Cardiac muscle cell (in vitro differentiated cells and primary cell): ENCODE results near the gene STAB2. TPM values are rescaled to one million over a fixed set of nuclear protein-coding genes. Genes with fewer than 3 reads are reported as not detected.

Experiments used
- DNase-seq, 2 donors: peaks; one replicate each; pipeline versions ENCODE4 v3.0.0 to v3.0.0-alpha.2; 2010 to 2017; ENCODE audit warnings: low read depth in 1 of 2, low spot score in 1 of 2
- H3K27ac ChIP-seq: fragments of 200-600 bp; sonication (generic); 2 replicates; pipeline ENCODE4 v1.5.1; 2016
- H3K27me3 ChIP-seq: fragments of 200-600 bp; sonication (generic); 2 replicates; pipeline ENCODE4 v1.6.0; 2016; ENCODE audit warnings: control low read depth
- H3K36me3 ChIP-seq: fragments of 200-600 bp; sonication (generic); 2 replicates; pipeline ENCODE4 v1.5.1; 2016; ENCODE audit warnings: control low read depth
- H3K4me1 ChIP-seq: fragments of 200-600 bp; sonication (generic); 2 replicates; pipeline ENCODE4 v1.8.1; 2017; ENCODE audit warnings: low read depth, mild to moderate bottlenecking, mixed run types
- H3K4me3 ChIP-seq: fragments of 200-600 bp; sonication (generic); 2 replicates; pipeline ENCODE4 v1.5.1; 2016; ENCODE audit warnings: mild to moderate bottlenecking
- H3K9me3 ChIP-seq: fragments of 200-600 bp; sonication (generic); 2 replicates; pipeline ENCODE4 v1.5.1; 2017; ENCODE audit warnings: low read depth, mild to moderate bottlenecking, control low read depth
- polyA plus RNA-seq: library from polyadenylated mRNA; unstranded; fragments of >200 nt; fragmentation: Nextera tagmentation; extraction: Ambion mirVana; gene quantifications from 2 replicates; pipeline ENCODE4 v1.2.1, GENCODE V29; 2016
- total RNA-seq: library from RNA; depleted of rRNA; stranded (reverse); fragments of >200 nt; gene quantifications from 2 replicates; pipeline ENCODE4 v1.2.3, GENCODE V29; 2016
- TF ChIP-seq, protein P1 (sequence below): IDR thresholded peaks from 2 replicates; pipeline ENCODE4 v1.5.1; 2012; ENCODE audit warnings: low read depth, mild to moderate bottlenecking, low read length

Gene STAB2
- total and polyA plus RNA-seq, 2 experiments from 2014 or later = 0.03 TPM; not detected in 1

DNA sequence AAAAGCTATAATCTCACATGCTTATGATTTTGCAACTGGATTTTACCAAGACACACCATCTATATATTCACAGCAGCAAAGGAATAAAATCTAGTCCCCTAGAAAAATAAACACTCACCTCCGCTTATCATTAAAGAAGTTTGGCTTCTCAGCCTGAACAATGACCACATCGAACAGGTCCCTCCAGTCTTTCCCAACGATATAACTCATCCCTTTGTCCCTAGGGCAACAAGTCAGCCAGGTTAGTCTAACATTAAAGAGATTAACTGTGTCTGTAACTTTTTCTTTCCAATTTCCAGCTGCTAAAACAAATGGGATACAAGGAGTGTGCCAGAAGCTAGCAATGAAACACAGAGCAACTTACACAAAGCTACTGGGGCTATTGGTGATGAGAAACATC is 206.0 kb downstream of the STAB2 start:
- no peak overlapping the region for H3K27ac ChIP-seq
- no peaks in the 10 kb centered on the region for H3K9me3 ChIP-seq
- H3K4me3 ChIP-seq = no peak overlapping the region
- DNase-seq = no peak
- TF ChIP-seq, protein P1, sequence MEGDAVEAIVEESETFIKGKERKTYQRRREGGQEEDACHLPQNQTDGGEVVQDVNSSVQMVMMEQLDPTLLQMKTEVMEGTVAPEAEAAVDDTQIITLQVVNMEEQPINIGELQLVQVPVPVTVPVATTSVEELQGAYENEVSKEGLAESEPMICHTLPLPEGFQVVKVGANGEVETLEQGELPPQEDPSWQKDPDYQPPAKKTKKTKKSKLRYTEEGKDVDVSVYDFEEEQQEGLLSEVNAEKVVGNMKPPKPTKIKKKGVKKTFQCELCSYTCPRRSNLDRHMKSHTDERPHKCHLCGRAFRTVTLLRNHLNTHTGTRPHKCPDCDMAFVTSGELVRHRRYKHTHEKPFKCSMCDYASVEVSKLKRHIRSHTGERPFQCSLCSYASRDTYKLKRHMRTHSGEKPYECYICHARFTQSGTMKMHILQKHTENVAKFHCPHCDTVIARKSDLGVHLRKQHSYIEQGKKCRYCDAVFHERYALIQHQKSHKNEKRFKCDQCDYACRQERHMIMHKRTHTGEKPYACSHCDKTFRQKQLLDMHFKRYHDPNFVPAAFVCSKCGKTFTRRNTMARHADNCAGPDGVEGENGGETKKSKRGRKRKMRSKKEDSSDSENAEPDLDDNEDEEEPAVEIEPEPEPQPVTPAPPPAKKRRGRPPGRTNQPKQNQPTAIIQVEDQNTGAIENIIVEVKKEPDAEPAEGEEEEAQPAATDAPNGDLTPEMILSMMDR = no peak
- no peaks in the 10 kb centered on the region for H3K36me3 ChIP-seq
- no peaks in the 10 kb centered on the region for H3K4me1 ChIP-seq
- H3K27me3 ChIP-seq = no peaks in the 10 kb centered on the region

DNA sequence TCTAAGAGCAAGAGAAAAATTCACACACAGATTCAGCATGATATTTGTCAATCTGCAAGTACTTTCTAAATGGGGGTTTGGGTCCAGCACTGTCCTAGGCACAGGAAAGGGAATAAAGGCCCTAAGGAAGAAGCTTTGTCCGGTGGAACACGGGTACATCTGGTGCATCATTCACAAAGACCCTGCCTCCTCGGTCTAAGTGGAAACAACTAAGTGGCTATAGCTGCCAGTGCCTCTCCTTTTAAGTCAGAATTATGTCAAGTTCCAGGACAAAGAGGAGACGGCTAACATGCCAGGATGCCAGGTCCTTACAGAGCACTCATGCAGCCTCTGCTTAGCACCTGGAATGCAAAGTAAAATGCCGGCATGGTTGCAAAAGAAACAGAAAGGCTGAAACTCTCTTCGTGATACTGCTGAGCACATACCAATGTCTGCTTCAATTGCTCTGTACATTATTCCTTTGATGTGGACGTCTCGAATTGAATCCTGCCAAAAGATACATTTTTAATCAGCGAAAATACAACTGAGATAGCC is 206.5 kb downstream of the STAB2 start:
- Histone ChIP-seq H3K27ac (no peak overlapping the region), H3K4me1 (no peaks in the 10 kb centered on the region), H3K4me3 (no peak overlapping the region), H3K27me3 (no peaks in the 10 kb centered on the region), H3K36me3 (no peaks in the 10 kb centered on the region), H3K9me3 (no peaks in the 10 kb centered on the region)
- TF ChIP-seq, protein P1 = no peak
- DNase-seq = no peak

DNA sequence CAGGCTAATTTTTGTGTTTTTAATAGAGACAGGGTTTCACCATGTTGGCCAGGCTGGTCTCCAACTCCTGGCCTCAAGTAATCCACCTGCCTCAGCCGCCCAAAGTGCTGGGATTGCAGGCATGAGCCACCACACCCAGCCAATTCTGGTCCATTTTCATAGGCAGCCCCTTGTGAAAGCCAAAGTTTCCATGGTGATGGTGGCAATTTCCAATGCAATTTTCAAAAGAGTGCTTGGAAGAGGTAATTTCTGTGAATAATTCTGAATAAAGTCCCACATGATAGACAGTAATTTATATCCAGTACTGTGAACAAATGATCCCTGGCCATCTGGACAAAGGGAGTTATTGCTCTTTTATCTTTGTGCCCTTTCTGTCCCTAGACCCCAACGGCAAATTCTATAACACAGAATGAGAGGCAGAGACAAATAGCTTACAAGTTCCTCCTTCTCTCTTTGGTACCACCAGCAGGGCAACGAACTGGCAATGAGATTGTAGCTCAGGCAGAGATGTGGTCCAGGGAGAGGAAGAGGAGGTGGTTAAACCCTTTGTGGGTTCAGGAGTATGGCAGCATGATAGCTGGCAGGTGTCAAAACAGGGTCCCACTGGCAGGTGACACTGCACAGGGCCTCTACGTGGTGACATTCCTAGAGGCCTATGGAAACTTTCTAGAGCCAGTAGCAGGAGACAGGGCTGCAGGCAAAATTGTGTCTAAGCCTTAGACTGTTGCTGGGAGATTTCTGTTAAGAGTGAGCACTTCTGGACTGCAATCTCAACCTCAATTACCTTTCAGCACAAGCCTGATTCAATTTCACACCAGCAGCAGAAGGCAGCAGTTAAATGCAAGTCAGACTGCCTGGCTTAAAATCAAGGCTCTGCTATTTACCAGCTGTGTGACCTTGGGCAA is 207.5 kb downstream of the STAB2 start:
- H3K9me3 ChIP-seq = no peaks in the 10 kb centered on the region
- no peaks in the 10 kb centered on the region for H3K36me3 ChIP-seq
- no peaks in the 10 kb centered on the region for H3K4me1 ChIP-seq
- TF ChIP-seq, protein P1 = no peak
- no peaks in the 10 kb centered on the region for H3K27me3 ChIP-seq
- peak in 1 of 2 donors; percentile 90 for DNase-seq
- peak overlapping the region; percentile 3 for H3K27ac ChIP-seq
- H3K4me3 ChIP-seq = no peak overlapping the region

DNA sequence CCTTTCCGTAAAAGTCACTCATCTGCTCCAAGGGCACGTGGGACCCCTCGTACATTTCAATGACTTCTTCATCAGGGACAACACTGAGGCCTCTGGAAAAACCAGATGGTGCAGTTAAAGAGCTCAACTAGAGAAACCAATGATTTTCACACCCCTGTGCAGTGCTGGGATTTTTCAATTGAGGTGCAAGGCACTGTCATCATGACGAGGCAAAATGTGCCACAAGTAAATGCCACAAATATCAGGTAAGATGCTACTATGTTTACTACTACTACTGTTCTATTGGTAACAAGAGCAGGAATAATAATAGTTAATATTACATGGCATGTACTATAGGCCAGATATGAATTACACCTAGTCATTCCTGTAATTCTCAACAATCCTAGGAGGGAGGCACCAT is 211.5 kb downstream of the STAB2 start:
- Histone ChIP-seq H3K36me3 (no peaks in the 10 kb centered on the region), H3K9me3 (no peaks in the 10 kb centered on the region), H3K4me1 (peaks cover 10% of the 10 kb centered on the region), H3K4me3 (no peak overlapping the region), H3K27me3 (peaks cover 13% of the 10 kb centered on the region), H3K27ac (no peak overlapping the region)
- no peak for DNase-seq
- TF ChIP-seq, protein P1 = no peak

DNA sequence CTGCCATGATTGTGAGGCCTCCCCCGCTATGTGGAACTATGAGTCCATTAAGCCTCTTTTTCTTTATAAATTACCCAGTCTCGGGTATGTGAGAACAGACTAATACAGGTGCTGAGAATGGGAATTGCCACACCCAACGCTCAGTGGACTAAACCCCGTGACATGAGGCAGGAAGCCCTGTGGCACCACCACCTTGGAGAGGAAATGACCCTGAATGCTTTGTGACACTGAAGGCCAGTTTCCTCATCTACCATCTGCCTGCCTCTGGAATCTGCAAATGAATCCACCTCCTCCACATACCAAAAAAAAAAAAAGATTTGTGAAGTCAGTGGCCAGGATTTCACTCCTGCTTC is 212.4 kb downstream of the STAB2 start:
- TF ChIP-seq, protein P1 = no peak
- peaks cover 13% of the 10 kb centered on the region for H3K27me3 ChIP-seq
- no peak overlapping the region for H3K27ac ChIP-seq
- H3K36me3 ChIP-seq = no peaks in the 10 kb centered on the region
- no peak overlapping the region for H3K4me3 ChIP-seq
- H3K4me1 ChIP-seq = peaks cover 10% of the 10 kb centered on the region
- no peak for DNase-seq
- no peaks in the 10 kb centered on the region for H3K9me3 ChIP-seq
